Upper lobe of left lung (tissue), 4 donors: ENCODE measurements around the gene ICE1.
"Not testable (repeated sequence)": the region's sequence is repeated elsewhere in the genome, so short reads cannot be mapped to it uniquely, and the experiment has no call there.

Experiments used
- EP300 ChIP-seq, 4 donors: sonication (generic); formaldehyde crosslinking; IDR thresholded peaks; one replicate each; pipeline ENCODE4 v1.5.1; 2017; ENCODE audit warnings: antibody characterized with exemption in 4 of 4, control low read depth in 2 of 4
- POLR2A ChIP-seq, 4 donors: fragments of 450-650 bp; IDR thresholded peaks; one replicate each; pipeline ENCODE4 v1.5.1; 2016 to 2017; ENCODE audit warnings: antibody characterized with exemption in 4 of 4, mild to moderate bottlenecking in 2 of 4
- POLR2AphosphoS5 ChIP-seq, 2 donors: sonication (generic); formaldehyde crosslinking; IDR thresholded peaks; one replicate each; pipeline ENCODE4 v1.5.1; 2017; ENCODE audit warnings: antibody characterized with exemption in 2 of 2
- TF ChIP-seq, protein P1 (sequence below), 6 experiments: fragments of 450-650 bp in 4 of 6; fragments of 200-600 bp in 2 of 6; sonication (generic) in 2 of 6; IDR thresholded peaks; one replicate each; pipeline ENCODE4 v1.5.1; 2016 to 2019; ENCODE audit warnings: antibody characterized with exemption in 6 of 6

DNA sequence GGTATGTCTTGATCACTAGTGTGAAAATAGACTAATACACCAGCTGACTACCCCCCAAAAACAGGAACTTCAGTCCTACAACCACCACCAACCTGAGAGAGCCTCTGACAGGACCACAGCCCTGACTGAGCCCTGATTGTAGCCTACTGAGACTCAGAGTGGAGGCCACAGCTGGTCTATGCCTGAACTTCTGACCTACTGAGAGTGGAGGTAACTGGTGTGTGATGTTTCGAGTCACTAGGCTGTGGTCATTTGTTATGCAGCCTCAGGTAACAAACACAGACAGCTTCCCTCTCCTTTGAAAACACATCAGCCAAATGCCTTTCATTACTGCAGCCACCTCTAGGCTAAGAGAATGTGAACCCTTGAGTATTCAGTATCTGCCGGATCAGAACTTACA is 30.0 kb upstream of the ICE1 start:
- TF ChIP-seq, protein P1, sequence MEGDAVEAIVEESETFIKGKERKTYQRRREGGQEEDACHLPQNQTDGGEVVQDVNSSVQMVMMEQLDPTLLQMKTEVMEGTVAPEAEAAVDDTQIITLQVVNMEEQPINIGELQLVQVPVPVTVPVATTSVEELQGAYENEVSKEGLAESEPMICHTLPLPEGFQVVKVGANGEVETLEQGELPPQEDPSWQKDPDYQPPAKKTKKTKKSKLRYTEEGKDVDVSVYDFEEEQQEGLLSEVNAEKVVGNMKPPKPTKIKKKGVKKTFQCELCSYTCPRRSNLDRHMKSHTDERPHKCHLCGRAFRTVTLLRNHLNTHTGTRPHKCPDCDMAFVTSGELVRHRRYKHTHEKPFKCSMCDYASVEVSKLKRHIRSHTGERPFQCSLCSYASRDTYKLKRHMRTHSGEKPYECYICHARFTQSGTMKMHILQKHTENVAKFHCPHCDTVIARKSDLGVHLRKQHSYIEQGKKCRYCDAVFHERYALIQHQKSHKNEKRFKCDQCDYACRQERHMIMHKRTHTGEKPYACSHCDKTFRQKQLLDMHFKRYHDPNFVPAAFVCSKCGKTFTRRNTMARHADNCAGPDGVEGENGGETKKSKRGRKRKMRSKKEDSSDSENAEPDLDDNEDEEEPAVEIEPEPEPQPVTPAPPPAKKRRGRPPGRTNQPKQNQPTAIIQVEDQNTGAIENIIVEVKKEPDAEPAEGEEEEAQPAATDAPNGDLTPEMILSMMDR (IDR thresholded peaks at IDR 0.05), result not testable (repeated sequence)
- not testable (repeated sequence) for TF ChIP-seq POLR2A, EP300, POLR2AphosphoS5 (IDR thresholded peaks at IDR 0.05)
